Right lobe of liver (tissue), 4 donors: Measurements from ENCODE around the gene CFAP161.

Source experiments
- CTCF ChIP-seq, 4 donors: fragments of 200-600 bp in 3 of 4; fragments of 450-650 bp in 1 of 4; IDR thresholded peaks; one replicate each; pipeline versions ENCODE4 v1.5.1 to v1.8.0; 2016 to 2022; ENCODE audit warnings: antibody characterized with exemption in 4 of 4, mild to moderate bottlenecking in 2 of 4
- POLR2A ChIP-seq: fragments of 450-650 bp; IDR thresholded peaks from one replicate; pipeline ENCODE4 v1.6.1; 2017; ENCODE audit warnings: antibody characterized with exemption, mild to moderate bottlenecking
- donor health status: DM: no; HTN: no; CAD: no.
- donor health status: DM: no; HTN: no; CAD: no.
- donor health status: DM: no; HTN: yes; CAD: no.

GRCh38 chr15:81111510-81112470, 22.3 kb upstream of the CFAP161 start:
- TF ChIP-seq CTCF (IDR thresholded peaks at IDR 0.05) (no peak), POLR2A (no peak)
